ENCODE results near the gene TRABD. TPM values are rescaled to one million over a fixed set of nuclear protein-coding genes. Genes with fewer than 3 reads are reported as not detected.

Gene TRABD
- total RNA-seq, 4 donors from 2014 or later = 22.4 to 71.4 (median 27.1) TPM

GRCh38 chr22:50208430-50208938 lies 22.8 kb downstream of the TRABD start:
- Histone ChIP-seq H3K27ac (no peak overlapping the region), H3K27me3 (no peaks in the 10 kb centered on the region), H3K4me3 (no peak overlapping the region), H3K9me3 (no peaks in the 10 kb centered on the region), H3K4me1 (peaks cover 0 to 46% (median 3%) of the 10 kb centered on the region in 4 donors), H3K36me3 (peaks cover 4 to 81% (median 11%) of the 10 kb centered on the region in 3 donors)
- WGBS, 2 donors = 83 to 86% methylated on average over 16 to 21 of the region's 22 CpGs
- no peak for DNase-seq (ENCODE audit: low spot score in 2 of 2)
- TF ChIP-seq CTCF (IDR thresholded peaks at IDR 0.05) = no peak
- TF ChIP-seq EP300 (IDR thresholded peaks at IDR 0.05) = no peak
- no peak for TF ChIP-seq POLR2A (IDR thresholded peaks at IDR 0.05)

- Histone ChIP-seq H3K27ac (no peak overlapping the region), H3K9me3 (no peaks in the 10 kb centered on the region), H3K27me3 (no peaks in the 10 kb centered on the region), H3K4me3 (no peak overlapping the region), H3K4me1 (peaks cover 0 to 46% (median 3%) of the 10 kb centered on the region in 4 donors), H3K36me3 (peaks cover 4 to 85% (median 11%) of the 10 kb centered on the region in 3 donors)
- WGBS, 2 donors = 51 to 77% methylated on average over 7 to 9 of the region's 31 CpGs
- TF ChIP-seq POLR2A (IDR thresholded peaks at IDR 0.05) (no peak), EP300 (IDR thresholded peaks at IDR 0.05) (no peak), CTCF (IDR thresholded peaks at IDR 0.05) (no peak)
- no peak for DNase-seq (ENCODE audit: low spot score in 2 of 2)
Observed at GRCh38 chr22:50208939-50209892, 23.5 kb downstream of the TRABD start.

DNA sequence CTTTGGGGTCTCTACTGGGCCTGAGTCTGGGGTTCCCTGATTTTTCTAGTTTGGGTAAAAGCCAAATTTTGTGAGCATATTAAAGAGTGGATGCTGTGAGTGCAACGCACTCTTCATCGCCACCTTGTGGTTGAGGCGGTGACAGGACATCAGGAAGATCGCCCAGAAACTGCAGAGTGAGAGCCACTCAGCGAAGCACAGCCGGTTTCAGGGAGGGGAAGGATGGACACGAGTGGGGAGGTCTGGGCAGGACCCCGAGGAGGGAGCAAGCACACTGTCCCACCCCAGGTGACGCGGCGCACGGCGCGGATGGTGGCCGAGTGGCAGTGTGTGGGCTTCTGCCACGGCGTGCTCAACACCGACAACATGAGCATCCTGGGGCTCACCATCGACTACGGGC lies 24.2 kb downstream of the TRABD start:
- Histone ChIP-seq H3K27me3 (no peaks in the 10 kb centered on the region), H3K4me1 (peaks cover 0 to 39% (median 3%) of the 10 kb centered on the region in 4 donors), H3K9me3 (no peaks in the 10 kb centered on the region), H3K27ac (no peak overlapping the region), H3K36me3 (peaks cover 4 to 92% (median 11%) of the 10 kb centered on the region in 3 donors), H3K4me3 (no peak overlapping the region)
- peak in 1 of 2 donors; percentile 66 for DNase-seq (ENCODE audit: low spot score in 2 of 2)
- WGBS, 2 donors = 59 to 60% methylated on average over 20 of the region's 20 CpGs
- TF ChIP-seq EP300 (IDR thresholded peaks at IDR 0.05) = no peak
- TF ChIP-seq POLR2A (IDR thresholded peaks at IDR 0.05) = no peak
- TF ChIP-seq CTCF (IDR thresholded peaks at IDR 0.05) = peak; percentile 65 to 83 (median 79)

GRCh38 chr22:50210378-50211139 lies 24.8 kb downstream of the TRABD start:
- Histone ChIP-seq H3K36me3 (peaks cover 4 to 96% (median 11%) of the 10 kb centered on the region in 3 donors), H3K4me3 (no peak overlapping the region), H3K4me1 (peaks cover 0 to 39% (median 3%) of the 10 kb centered on the region in 4 donors), H3K27me3 (no peaks in the 10 kb centered on the region), H3K27ac (no peak overlapping the region), H3K9me3 (no peaks in the 10 kb centered on the region)
- WGBS, 2 donors = 87 to 93% methylated on average over 27 to 29 of the region's 32 CpGs
- no peak for DNase-seq (ENCODE audit: low spot score in 2 of 2)
- no peak for TF ChIP-seq CTCF (IDR thresholded peaks at IDR 0.05)
- TF ChIP-seq POLR2A (IDR thresholded peaks at IDR 0.05) = no peak
- no peak for TF ChIP-seq EP300 (IDR thresholded peaks at IDR 0.05)
